GM23338 (cell line): Measurements from ENCODE around the gene SMG6. TPM values are rescaled to one million over a fixed set of nuclear protein-coding genes. Genes with fewer than 3 reads are reported as not detected.

Experiments
- ATAC-seq: fragments of 200-7000 bp; cut with Tn5 transposase; 3 replicates; pipeline ENCODE4 v1.9.1; 2020
- DNase-seq: peaks from one replicate; pipeline ENCODE4 v3.0.0-alpha.2; 2015; ENCODE audit warnings: low spot score
- H2AFZ ChIP-seq: fragments of 200-600 bp; sonication (generic); 2 replicates; pipeline ENCODE4 v1.8.0; 2016; ENCODE audit warnings: antibody characterized with exemption, mild to moderate bottlenecking, moderate library complexity
- H3F3A ChIP-seq: fragments of 200-600 bp; sonication (generic); replicated peaks from 2 replicates; pipeline ENCODE4 v1.8.0; 2017; ENCODE audit warnings: antibody characterized with exemption, mixed run types, low read depth
- H3K27ac ChIP-seq: fragments of 200-600 bp; sonication (generic); 2 replicates; pipeline ENCODE4 v1.6.1; 2016; ENCODE audit warnings: low read depth
- H3K27me3 ChIP-seq: fragments of 200-600 bp; sonication (generic); 2 replicates; pipeline ENCODE4 v1.8.0; 2016; ENCODE audit warnings: mild to moderate bottlenecking, mixed run types, moderate library complexity; ENCODE audit not compliant: insufficient read depth
- H3K36me3 ChIP-seq: fragments of 200-600 bp; sonication (generic); 2 replicates; pipeline ENCODE4 v1.8.0; 2016; ENCODE audit warnings: mild to moderate bottlenecking; ENCODE audit not compliant: insufficient read depth
- H3K4me1 ChIP-seq: fragments of 200-600 bp; sonication (generic); 2 replicates; pipeline ENCODE4 v1.8.0; 2016; ENCODE audit warnings: mild to moderate bottlenecking, moderate library complexity; ENCODE audit not compliant: insufficient read depth
- H3K4me2 ChIP-seq: fragments of 200-600 bp; sonication (generic); 2 replicates; pipeline ENCODE4 v1.7.1; 2017; ENCODE audit warnings: mixed run types
- H3K4me3 ChIP-seq: fragments of 200-600 bp; sonication (generic); 2 replicates; pipeline ENCODE4 v1.6.1; 2016; ENCODE audit warnings: mixed run types
- H3K79me2 ChIP-seq: fragments of 200-600 bp; sonication (generic); replicated peaks from 2 replicates; pipeline ENCODE4 v1.8.0; 2017; ENCODE audit warnings: mild to moderate bottlenecking; ENCODE audit not compliant: insufficient read depth
- H3K9me2 ChIP-seq: fragments of 200-600 bp; sonication (generic); 2 replicates; pipeline ENCODE4 v1.8.0; 2017; ENCODE audit not compliant: insufficient read depth
- H4K20me1 ChIP-seq: fragments of 200-600 bp; sonication (generic); replicated peaks from 2 replicates; pipeline ENCODE4 v1.8.0; 2017; ENCODE audit warnings: mild to moderate bottlenecking; ENCODE audit not compliant: insufficient read depth
- H3K27ac Mint-ChIP-seq: 2 replicates; pipeline ENCODE4 v1.8.0; 2020; ENCODE audit warnings: inconsistent platforms, mild to moderate bottlenecking, moderate library complexity, mixed read lengths
- H3K27me3 Mint-ChIP-seq: 3 replicates; pipeline ENCODE4 v1.8.0; 2022; ENCODE audit warnings: low read depth, mild to moderate bottlenecking, moderate library complexity, mixed read lengths, inconsistent platforms; ENCODE audit not compliant: insufficient read depth, poor library complexity
- H3K36me3 Mint-ChIP-seq: 3 replicates; pipeline ENCODE4 v1.8.0; 2021; ENCODE audit warnings: low read depth, mild to moderate bottlenecking, inconsistent platforms, moderate library complexity, mixed read lengths
- H3K4me1 Mint-ChIP-seq: 3 replicates; pipeline ENCODE4 v1.8.0; 2020; ENCODE audit warnings: mild to moderate bottlenecking, inconsistent platforms, mixed read lengths
- H3K4me3 Mint-ChIP-seq: 3 replicates; pipeline ENCODE4 v1.8.0; 2021; ENCODE audit warnings: moderate library complexity, mild to moderate bottlenecking, inconsistent platforms, mixed read lengths
- H3K9me3 Mint-ChIP-seq: 3 replicates; pipeline ENCODE4 v1.8.0; 2020; ENCODE audit warnings: moderate library complexity, mild to moderate bottlenecking, inconsistent platforms, mixed read lengths
- CREB1 ChIP-seq: fragments of 250-450 bp; sonication (Bioruptor Pico); IDR thresholded peaks from 2 replicates; pipeline ENCODE4 v1.5.0; 2020; ENCODE audit warnings: low read depth, mild to moderate bottlenecking, moderate library complexity
- EZH2 ChIP-seq: fragments of 200-600 bp; sonication (generic); IDR thresholded peaks from one replicate; pipeline ENCODE4 v1.8.0; 2017; ENCODE audit warnings: antibody characterized with exemption, mild to moderate bottlenecking, low read depth; ENCODE audit not compliant: unreplicated experiment
- EZH2phosphoT487 ChIP-seq: fragments of 200-600 bp; sonication (generic); IDR thresholded peaks from one replicate; pipeline ENCODE4 v1.8.1; 2018; ENCODE audit warnings: antibody characterized with exemption; ENCODE audit not compliant: unreplicated experiment
- JUNB ChIP-seq: IDR thresholded peaks from one replicate; pipeline ENCODE4 v1.6.1; 2016; ENCODE audit warnings: antibody characterized with exemption; ENCODE audit not compliant: unreplicated experiment
- NANOG ChIP-seq: IDR thresholded peaks from 2 replicates; pipeline ENCODE4 v1.6.1; 2016; ENCODE audit warnings: antibody characterized with exemption, borderline replicate concordance
- POLR2AphosphoS5 ChIP-seq: IDR thresholded peaks from 2 replicates; pipeline ENCODE4 v1.6.1; 2016; ENCODE audit warnings: antibody characterized with exemption, low read depth
- REST ChIP-seq: IDR thresholded peaks from one replicate; pipeline ENCODE4 v1.6.1; 2018; ENCODE audit warnings: antibody characterized with exemption; ENCODE audit not compliant: unreplicated experiment
- STAT1 ChIP-seq: IDR thresholded peaks from one replicate; pipeline ENCODE4 v1.6.1; 2016; ENCODE audit warnings: antibody characterized with exemption; ENCODE audit not compliant: unreplicated experiment
- ZNF114 ChIP-seq: fragments of 250-450 bp; sonication (Bioruptor Pico); IDR thresholded peaks from 2 replicates; pipeline ENCODE4 v1.5.0; 2020; ENCODE audit warnings: mild to moderate bottlenecking, moderate library complexity
- ZNF331 ChIP-seq: fragments of 250-450 bp; sonication (Bioruptor Pico); IDR thresholded peaks from 2 replicates; pipeline ENCODE4 v1.5.0; 2020; ENCODE audit warnings: low read depth, mild to moderate bottlenecking, moderate library complexity
- ZNF462 ChIP-seq: fragments of 250-450 bp; sonication (Bioruptor Pico); IDR thresholded peaks from 2 replicates; pipeline ENCODE4 v1.5.0; 2020; ENCODE audit warnings: mild to moderate bottlenecking, moderate library complexity
- polyA plus RNA-seq: library from polyadenylated mRNA; unstranded; fragments of >200 nt; fragmentation: Nextera tagmentation; extraction: Ambion mirVana; gene quantifications from 2 replicates; pipeline ENCODE4 v1.2.1, GENCODE V29; 2016
- total RNA-seq: library from RNA; depleted of rRNA; stranded (reverse); fragments of >200 nt; shearing (Covaris generic); gene quantifications from 2 replicates; pipeline ENCODE4 v1.2.3, GENCODE V29; 2014
- TF ChIP-seq, protein P1 (sequence below): IDR thresholded peaks from 2 replicates; pipeline ENCODE4 v1.6.1; 2016; ENCODE audit warnings: antibody characterized with exemption
- TF ChIP-seq, protein P2 (sequence below), 2 experiments: fragments of 200-600 bp in 1 of 2; sonication (generic) in 1 of 2; conservative IDR thresholded peaks; 2 replicates each; pipeline versions ENCODE4 v1.5.1 to v1.6.1; 2016 to 2017; ENCODE audit warnings: antibody characterized with exemption in 2 of 2, low read depth in 2 of 2, mild to moderate bottlenecking in 2 of 2, moderate library complexity in 1 of 2

The SMG6 gene
- total and polyA plus RNA-seq, 2 experiments from 2014 or later, result 10.4 to 43.1 TPM

GRCh38 chr17:2125013-2125535, 178.5 kb downstream of the SMG6 start (continued):
- TF ChIP-seq EZH2phosphoT487 (no peak), NANOG (no peak), JUNB (no peak), CREB1 (no peak)

- H3K36me3 ChIP-seq, result no peaks in the 10 kb centered on the region
- Mint-ChIP-seq H3K27ac (no peak overlapping the region), H3K9me3 (no peaks in the 10 kb centered on the region), H3K4me3 (no peak overlapping the region), H3K36me3 (no peaks in the 10 kb centered on the region), H3K27me3 (no peaks in the 10 kb centered on the region), H3K4me1 (peaks cover 34% of the 10 kb centered on the region)
- no peak overlapping the region for H3K4me3 ChIP-seq
- peak overlapping the region; percentile 25; the same call in 1 of the 2 replicates for H3K4me2 ChIP-seq
- no peak overlapping the region for H2AFZ ChIP-seq
- H3K9me2 ChIP-seq, result no peaks in the 10 kb centered on the region
- peak; percentile 50 for ATAC-seq
- H3F3A ChIP-seq, result no peaks in the 10 kb centered on the region; the same call in 1 of the 2 replicates
- TF ChIP-seq ZNF462 (CRISPR knock-in tag) (no peak), NANOG (no peak), ZNF331 (CRISPR knock-in tag) (no peak), REST (no peak), EZH2 (no peak), JUNB (no peak), ZNF114 (CRISPR knock-in tag) (no peak), EZH2phosphoT487 (no peak), CREB1 (no peak), STAT1 (no peak), POLR2AphosphoS5 (no peak)
- TF ChIP-seq, protein P1, sequence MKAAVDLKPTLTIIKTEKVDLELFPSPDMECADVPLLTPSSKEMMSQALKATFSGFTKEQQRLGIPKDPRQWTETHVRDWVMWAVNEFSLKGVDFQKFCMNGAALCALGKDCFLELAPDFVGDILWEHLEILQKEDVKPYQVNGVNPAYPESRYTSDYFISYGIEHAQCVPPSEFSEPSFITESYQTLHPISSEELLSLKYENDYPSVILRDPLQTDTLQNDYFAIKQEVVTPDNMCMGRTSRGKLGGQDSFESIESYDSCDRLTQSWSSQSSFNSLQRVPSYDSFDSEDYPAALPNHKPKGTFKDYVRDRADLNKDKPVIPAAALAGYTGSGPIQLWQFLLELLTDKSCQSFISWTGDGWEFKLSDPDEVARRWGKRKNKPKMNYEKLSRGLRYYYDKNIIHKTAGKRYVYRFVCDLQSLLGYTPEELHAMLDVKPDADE, result no peak
- TF ChIP-seq, protein P2, sequence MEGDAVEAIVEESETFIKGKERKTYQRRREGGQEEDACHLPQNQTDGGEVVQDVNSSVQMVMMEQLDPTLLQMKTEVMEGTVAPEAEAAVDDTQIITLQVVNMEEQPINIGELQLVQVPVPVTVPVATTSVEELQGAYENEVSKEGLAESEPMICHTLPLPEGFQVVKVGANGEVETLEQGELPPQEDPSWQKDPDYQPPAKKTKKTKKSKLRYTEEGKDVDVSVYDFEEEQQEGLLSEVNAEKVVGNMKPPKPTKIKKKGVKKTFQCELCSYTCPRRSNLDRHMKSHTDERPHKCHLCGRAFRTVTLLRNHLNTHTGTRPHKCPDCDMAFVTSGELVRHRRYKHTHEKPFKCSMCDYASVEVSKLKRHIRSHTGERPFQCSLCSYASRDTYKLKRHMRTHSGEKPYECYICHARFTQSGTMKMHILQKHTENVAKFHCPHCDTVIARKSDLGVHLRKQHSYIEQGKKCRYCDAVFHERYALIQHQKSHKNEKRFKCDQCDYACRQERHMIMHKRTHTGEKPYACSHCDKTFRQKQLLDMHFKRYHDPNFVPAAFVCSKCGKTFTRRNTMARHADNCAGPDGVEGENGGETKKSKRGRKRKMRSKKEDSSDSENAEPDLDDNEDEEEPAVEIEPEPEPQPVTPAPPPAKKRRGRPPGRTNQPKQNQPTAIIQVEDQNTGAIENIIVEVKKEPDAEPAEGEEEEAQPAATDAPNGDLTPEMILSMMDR (conservative IDR thresholded peaks at IDR 0.05; ENCODE audit: low read depth in 2 of 2), result no peak
- no peak overlapping the region for H3K27ac ChIP-seq
- no peaks in the 10 kb centered on the region; the same call in 1 of the 2 replicates for H4K20me1 ChIP-seq
- peak; percentile 39 for DNase-seq
- peaks cover 20% of the 10 kb centered on the region for H3K4me1 ChIP-seq
- H3K79me2 ChIP-seq, result no peaks in the 10 kb centered on the region
- H3K27me3 ChIP-seq, result no peaks in the 10 kb centered on the region
These were observed 179.2 kb downstream of the SMG6 start for GRCh38 chr17:2124391-2124790.
